Fibroblast of skin of abdomen (primary cell): ENCODE measurements around the gene PPP3CA.

Experiments
- DNase-seq: peaks from one replicate; pipeline ENCODE4 v3.0.0-alpha.2; 2013

PPP3CA gene

DNA sequence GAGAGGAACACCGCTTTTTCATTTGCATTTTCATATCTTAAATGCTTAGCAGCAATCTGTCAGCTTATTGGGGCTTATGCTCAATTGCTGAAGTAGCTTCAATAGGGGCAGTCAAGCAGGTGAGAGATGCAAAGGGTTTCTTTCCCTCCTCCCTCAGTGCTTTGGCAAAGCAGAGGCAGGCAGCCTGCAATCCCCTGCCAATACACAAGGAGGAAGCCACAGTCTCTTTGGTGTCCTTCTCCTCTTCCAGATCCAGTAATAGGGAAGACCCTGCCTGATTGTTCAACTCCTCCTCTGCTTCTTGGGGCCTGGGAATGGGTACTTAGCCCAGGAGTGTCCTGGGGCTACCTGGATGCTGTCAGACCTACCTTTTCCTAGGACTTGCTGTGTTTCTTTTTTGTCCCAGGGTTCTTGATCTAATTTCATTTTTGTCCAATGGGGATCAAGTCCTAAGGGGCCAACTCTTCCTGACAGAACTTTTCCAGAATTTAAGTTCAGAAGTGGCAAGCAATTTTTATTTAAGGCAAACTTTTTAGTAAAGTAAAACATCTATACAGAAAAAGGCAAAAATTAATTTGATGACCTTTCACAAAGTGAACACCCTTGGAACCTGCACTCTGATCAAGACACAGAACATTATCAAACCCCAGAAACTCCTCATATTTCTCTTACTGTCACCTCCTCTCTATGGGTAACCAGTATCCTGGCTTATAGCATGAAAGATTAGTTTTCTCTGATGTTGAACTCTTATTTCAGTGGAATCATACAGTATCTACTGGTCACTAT, 260.3 kb downstream of the PPP3CA start:
- no peak for DNase-seq

DNA sequence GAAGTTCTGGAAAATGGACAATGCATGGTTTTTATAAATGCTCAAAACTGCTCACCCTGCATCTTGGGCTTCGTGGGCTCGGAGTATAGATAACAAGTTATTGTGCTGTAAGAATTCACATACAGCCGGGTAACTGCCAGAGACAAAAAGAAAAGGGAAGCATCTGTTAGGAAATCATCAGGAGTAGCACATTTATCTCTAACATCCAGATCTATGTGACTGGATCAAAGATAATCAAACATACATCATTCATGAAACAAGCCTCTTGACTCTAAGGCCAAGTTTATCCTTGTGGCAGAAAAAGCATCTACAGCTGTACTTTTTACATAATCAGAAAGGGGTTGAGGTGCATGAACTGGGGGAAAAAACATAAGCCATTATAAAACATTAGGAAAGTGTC, 264.2 kb downstream of the PPP3CA start:
- no peak for DNase-seq

DNA sequence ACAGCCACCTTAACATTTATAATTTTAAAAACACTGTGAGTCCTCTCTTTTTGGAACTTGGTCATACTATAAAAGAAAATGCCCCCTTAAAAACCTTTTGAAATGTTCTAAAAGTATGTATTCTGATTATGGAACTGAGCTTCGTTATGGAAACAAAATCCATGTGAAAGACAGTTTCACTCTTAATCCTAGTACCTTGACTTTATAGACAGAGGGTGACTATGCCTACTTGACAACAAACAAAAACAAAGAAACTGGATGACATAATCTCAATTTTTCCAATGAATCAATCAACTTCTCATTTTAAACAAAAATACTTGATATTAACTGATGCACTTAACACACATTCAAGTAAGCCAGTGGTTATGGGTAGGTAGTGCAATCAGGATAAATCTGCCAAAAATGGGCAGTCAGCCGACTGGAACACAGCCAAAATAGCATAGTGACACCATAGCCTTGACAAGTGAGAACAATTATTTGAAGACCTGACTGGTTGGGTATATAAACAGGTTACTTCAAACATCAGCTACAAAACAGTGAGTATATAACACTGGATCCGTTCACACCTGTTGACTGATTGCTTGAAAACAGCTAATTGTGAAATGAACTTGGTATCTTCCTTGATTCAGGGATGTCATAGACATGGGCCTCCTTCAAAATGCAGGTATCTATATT, 265.5 kb downstream of the PPP3CA start:
- no peak for DNase-seq

DNA sequence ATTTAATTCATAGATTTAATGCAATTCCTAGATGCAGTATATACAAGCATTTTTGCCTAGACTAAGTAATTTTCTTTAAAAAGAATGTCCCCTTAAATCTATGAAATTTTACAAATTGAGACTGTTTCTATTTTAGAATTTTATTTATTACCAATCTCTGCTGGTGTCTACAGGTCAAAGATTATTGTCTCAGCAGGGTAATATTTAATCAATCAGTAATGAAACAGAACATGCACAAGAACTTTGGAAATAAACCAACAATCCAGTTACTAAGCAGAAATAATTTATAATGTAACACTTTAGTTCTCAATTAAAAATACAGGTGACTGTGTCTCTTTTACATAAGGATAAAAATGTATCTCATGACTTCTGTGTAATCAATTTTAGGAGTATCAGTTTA, 266.2 kb downstream of the PPP3CA start:
- no peak for DNase-seq

DNA sequence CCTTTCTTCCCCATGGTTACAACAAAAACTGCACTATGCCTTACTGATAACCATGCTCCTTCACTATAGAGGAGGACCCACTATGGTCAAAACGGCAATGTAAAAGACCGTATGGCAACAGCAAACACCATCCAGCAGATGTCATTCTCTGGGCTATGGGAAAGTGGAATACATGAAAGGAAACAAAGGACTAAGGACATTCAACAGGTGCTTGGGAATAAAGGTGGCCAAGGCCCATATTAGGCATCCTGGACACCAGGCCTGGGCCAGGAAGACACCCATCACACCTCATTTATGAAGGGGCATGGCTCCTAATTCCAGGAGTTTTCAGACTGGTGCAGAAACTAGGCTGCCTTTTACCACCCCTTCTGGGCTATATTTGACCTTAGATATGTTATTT, 268.4 kb downstream of the PPP3CA start:
- no peak for DNase-seq

DNA sequence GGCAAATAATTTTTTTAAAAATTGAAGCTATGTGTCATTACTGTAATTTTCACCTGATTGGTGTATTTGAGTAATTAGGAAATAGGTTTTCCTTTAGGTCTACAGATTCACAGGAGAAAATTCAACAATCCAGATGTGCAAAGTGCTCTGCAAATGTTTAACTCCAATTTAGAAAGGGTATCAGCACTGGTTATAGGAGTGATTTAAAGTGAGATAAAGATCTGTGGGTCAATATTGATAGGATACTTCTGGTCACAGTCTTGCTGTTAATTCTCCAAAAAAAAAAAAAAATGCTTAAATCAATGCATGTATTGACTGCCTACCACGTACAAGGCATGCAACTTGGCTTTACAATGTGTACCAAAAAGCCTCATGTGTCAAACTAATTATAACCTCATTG, 271.3 kb downstream of the PPP3CA start:
- no peak for DNase-seq

DNA sequence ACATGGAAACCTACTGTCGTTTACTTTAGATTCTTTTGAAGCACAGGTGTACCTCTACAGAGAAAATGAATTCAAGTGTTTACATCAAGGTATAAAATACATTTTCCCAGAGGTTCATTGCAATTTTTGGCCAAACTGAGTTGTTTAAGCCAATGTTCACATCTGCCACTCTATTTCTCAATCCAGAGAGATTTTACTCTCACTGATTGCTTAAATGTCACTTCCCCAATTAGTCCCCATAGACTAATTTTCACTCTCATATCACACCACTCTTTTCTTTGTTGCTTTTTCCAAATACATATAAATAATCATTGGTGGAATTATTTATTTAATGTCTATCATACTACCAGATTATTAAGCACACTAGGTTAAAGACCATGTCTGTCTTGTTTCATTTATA, 271.8 kb downstream of the PPP3CA start:
- DNase-seq, result no peak

DNA sequence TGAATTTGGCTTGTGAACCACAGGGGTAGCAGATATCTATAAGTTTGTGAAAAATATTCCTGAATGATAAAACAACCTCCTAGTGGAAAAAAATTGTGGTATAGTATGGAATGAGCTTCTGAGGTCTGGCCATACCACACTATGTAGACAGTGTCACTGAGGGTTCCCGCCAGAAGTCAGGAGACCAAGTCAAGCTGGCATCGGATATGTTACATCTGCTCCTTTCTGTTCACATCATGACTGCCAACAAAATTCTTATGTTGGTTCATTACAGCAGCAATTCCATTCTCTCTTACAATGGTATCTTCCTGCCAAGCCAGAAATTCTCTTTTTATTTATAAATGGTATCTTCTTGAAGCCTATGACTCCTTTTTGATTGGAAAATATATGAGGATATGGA, 273.0 kb downstream of the PPP3CA start:
- no peak for DNase-seq

DNA sequence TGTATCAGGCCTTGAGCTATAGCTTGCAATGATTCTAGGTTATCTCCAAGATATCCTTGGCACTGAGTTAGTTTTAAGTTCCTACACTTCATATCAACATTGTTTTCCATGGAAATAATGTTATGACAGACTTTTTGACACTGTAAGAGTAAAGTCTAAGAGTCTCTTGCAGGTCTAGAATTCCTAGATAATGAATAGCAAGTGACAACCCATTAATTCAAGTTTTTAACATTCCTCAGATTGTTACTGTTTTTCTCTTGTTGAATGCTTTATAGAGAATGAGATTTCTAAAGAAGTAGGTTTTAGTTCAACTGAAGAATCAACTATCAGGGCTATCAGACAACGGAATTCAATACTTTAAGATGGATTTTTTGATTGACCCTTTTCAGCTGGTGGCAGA, 276.1 kb downstream of the PPP3CA start:
- DNase-seq, result peak; percentile 18

DNA sequence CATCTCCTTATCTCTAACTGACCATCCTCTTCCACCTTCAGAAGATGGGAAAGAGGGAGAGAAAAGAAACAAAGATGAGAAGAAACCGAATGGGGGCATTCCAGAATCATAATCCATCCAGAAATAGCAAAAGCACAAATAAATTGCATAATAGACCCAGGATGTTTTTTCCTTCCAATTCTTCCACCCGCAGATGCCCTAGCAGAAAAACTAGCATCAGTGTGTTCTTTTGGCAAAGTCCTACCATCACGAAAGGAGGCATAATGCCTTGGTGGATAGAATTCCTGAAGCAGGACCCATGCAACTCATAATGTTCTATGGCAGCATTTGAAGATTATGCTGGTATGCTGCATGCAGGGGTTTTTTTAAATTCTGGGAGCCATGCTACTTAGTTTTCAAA, 279.2 kb downstream of the PPP3CA start:
- no peak for DNase-seq

DNA sequence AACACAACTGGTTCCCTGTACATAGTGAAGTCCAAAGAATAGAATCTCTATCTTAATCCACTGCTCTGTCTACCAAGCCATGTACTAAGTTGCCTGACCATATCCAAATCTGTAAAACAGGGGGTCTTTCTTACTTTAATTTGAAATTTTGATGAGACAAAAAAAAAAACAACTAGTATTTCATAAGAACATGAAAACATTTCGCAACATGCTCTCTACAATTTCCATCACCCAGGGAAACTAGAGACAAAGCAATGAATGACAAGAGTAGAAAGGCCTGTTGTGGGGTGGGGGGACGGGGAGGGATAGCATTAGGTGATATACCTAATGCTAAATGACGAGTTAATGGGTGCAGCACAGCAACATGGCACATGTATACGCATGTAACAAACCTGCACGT, 279.9 kb downstream of the PPP3CA start:
- no peak for DNase-seq

DNA sequence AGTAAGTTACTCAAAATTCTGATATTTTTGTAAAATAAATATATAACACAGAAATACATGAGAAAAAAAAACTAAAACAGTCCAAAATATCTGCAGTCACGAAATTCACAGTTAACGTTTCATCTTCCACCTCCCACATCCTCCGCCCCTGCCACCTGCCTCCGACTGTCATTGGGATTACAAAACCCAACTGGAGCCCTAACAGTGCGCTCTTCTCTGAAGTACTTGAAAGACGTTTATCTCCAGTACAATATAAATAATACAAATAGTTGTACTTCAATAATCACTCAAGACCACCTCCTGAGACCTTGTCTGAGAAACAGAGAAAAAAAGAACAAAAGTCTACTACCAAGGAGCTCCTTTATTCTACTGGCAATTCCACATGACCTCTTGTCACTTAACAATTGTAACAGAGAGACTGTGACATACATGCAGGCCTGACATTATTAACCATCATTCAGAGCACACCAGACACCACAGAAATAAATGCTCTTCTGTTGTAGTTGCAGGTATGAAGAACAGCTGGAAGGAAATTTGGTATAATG, 280.6 kb downstream of the PPP3CA start:
- no peak for DNase-seq

DNA sequence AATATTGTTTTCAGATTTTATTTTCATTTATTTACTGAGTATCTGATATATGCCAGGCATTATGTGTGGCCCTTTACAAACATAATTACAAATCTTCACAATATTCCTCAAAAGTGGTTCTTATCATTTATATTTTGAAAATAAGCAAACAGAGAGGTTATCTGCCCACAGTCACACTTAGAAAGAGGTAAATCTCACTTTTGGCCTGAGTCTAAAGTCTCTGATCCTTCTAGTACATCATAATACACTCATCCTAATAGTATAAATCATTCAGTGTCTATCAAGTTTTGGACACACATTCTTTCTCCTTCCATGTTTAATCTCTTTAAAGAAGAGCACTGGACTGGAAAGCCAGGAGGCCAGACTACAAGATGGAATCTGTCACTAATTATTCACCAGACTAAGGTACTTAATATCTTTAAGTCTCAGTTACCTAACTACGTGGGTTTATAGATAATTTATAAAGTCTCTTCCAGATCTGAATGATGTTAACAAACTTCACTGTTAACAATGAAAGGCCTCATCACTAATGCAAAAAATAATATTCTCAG, 281.3 kb downstream of the PPP3CA start:
- no peak for DNase-seq

DNA sequence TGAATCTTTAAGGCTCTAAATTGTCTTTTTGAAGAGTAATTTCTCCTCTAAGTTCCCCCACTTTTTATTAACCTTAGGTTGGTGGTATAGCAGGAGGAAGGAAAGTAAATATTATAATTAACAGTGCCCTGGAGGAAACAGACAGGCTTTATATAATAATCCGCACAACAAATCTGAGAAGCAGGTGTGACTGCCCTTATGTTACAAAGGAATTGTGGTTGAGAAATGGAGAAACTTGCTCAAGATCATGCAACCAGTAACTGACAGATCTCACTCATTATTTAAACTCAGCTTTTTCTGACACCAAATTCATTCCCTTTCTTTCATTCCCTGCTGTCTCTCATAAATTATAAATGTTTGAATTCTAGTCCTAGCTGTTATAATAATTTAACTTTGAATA, 282.0 kb downstream of the PPP3CA start:
- DNase-seq, result no peak

DNA sequence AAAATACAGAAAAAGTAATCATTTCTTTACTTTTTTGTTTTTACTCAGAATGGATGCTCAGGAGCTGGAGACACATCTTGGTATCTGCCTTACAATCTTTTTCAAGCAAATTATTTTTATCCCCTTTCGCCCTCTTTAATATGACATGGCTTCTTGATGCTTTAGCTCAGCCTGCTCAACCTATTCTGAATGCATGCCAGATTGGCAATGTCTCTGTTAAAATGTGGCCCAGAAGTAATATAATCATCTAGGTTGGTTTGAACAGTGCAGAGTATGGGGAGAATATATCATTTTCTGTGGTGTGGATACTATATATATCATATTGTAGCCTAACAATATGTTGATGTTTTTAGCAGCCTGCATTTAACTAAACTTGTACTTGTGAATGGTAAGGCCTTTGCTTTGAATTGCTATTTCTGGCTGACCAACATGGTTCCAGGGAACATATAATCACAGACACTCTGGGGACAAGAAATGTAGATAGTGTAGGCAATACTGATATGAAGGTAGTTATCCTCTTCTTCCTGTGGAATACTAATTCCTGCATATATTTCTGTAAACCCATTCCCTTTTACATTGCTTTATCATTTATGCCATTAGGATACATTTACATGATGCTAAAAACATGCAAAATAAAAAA, 282.7 kb downstream of the PPP3CA start:
- DNase-seq, result no peak

DNA sequence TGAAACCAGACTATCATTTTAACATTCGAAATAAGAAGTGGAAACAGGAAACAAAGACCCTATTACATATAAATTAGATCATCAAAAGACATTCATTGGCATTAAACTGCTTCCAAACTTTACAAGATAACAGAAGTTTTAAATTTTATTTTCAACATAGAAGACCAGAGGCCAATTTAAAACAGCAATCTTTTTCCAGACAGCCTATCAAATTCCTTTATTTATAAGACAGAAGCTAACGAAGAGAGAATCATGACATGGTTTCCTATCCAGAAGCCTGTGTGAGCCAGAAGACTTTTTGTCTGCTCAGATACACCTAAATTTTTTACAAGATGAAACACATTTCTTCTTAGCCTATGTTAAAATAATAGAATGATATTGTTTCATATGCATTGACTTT, 291.9 kb downstream of the PPP3CA start:
- no peak for DNase-seq

DNA sequence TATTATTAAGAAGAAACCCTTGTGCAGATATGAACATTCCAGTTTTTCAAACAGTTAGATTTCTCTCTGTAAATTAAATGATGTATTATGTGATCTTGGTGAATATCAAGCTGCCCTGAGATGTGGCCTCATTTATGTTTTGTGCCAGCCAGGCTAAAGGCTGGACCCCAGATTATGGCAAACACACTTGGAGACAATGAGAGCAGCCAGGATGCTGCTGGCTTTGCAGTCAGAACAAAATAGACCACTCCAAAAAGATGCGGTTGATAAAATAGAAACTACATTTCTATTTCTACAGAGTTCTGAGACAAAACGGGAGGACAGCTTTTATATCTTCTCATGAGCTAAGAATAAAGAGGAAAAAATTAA, 296.5 kb downstream of the PPP3CA start:
- no peak for DNase-seq

DNA sequence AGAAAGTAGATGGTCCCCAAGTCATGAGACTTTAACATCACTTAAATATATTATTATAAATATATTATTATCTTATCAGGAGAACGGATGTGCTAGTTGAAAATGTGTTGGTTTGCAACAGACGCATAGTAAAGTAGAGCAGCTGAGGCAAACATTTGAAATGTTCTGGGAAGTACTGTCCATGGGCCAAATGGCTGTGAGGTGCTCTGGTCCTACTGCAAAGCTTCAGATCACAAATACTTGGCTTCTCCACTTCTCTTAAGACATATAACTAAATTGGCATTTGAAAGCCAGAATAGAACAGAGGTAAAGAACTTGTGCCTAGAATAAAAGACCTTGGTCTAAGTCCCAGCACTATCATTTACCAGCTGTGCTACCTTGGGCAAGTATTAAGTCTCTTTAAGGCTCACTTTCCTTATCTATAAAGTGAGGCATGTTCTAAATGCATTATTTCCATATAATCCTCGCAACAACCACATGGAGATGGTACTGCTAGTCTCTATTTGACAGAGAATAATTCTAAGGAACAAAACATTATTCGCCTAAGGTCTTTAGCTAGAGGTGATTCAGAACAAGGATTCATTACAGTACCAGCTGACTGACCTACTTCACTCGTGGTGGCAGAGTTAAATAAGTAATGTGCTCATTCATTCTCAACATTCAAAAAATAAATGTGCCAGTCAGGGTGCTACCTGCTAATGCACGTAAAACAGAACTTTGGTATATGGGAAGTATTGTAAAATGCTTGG, 297.1 kb downstream of the PPP3CA start:
- no peak for DNase-seq

DNA sequence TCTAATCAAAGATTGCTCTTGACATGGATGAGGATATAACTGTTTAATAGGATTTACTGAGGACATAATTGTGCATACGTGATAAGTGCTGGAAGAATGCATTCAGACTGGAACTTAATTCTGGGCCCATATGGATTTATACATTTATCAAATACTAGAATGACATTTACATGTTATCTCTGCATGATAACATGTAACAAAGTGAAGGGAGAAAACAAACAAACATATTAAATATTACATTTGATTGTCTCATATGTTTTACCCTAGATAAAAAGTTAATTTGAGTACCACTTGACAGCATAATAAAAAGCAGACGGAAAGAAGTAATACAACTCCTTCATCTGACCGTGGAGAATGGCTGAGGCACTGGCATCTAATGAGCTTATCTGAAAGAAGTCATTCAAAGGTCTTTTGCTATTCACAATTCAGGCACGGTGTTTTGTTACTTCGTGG, 297.8 kb downstream of the PPP3CA start:
- no peak for DNase-seq

DNA sequence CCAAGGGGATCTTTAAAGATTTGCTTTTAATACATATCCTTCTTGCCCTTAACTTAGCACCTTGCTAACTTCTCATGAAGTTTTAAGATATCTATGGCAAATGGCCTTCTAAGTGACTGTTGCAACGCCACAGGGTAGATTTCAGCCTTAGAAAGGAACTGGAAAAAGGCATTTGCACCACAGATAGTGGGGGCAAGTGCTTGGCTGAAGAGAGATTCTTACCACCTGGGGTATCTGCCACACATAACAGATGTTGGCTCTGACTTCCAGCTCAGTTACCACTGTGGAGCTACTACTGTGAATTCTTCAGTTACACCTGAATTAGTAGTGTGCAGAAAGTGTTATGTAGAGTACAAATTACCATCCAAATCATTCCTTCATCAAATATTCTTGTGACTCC, 302.6 kb downstream of the PPP3CA start:
- DNase-seq, result no peak

DNA sequence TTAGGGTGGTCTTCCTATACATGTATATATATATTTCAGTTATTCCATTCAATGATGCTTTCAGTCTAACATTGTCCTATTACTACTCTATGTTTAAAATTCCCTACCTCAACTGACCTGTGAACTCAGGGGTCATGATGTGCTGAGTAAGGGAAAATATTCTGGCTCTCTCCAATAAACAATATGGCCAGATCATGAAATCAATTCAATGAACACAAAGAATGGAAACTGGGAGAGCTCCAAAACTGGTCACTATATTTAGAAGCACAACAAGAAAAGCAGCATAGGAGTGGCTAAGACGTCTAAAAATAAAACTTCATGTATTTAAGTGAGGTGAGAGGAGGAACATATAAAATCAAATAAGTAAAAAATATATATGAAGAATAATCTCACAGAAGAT, 304.5 kb downstream of the PPP3CA start:
- DNase-seq, result no peak

DNA sequence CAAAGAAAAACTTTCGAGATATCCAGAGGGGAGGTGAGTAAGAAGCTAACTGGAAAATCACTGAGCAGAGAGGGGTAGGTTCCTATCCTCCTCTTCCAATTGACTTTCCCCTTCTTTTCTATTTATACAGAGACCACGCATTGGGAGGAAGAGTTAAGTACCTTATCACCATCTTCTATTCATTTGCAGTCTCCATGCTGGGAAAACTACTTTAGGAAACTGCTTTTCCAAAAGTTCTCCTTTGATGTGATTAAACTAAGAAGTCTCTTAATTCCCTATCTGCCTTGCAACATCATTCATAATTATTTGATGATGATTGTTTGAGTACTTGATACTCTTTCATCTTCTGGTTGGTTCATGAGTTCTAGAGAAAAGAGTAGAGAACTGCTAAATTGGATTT, 306.6 kb downstream of the PPP3CA start:
- DNase-seq, result no peak

DNA sequence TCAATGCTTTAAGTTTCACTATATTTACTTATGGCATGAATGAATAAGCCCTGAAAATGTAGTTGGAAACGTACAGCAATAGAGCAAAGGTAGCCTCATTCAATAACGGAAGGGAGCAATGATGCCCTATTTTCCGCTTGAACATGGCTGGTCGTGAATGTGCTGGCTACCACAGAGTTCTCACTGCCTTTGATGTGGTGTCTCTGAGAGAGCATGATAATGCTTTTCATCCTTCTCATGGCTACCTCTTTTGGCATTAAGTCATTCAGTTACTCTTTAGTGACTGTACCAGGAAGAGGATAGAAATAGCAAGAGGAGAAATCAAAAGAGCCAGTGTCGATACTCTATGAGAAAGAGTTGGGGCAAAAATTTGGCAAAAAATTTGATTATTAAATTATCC, 308.0 kb downstream of the PPP3CA start:
- DNase-seq, result no peak
